ENCODE measurements around the gene CSH1.

- TF ChIP-seq, protein P1, sequence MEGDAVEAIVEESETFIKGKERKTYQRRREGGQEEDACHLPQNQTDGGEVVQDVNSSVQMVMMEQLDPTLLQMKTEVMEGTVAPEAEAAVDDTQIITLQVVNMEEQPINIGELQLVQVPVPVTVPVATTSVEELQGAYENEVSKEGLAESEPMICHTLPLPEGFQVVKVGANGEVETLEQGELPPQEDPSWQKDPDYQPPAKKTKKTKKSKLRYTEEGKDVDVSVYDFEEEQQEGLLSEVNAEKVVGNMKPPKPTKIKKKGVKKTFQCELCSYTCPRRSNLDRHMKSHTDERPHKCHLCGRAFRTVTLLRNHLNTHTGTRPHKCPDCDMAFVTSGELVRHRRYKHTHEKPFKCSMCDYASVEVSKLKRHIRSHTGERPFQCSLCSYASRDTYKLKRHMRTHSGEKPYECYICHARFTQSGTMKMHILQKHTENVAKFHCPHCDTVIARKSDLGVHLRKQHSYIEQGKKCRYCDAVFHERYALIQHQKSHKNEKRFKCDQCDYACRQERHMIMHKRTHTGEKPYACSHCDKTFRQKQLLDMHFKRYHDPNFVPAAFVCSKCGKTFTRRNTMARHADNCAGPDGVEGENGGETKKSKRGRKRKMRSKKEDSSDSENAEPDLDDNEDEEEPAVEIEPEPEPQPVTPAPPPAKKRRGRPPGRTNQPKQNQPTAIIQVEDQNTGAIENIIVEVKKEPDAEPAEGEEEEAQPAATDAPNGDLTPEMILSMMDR (IDR thresholded peaks at IDR 0.05): no peak
- TF ChIP-seq POLR2A (IDR thresholded peaks at IDR 0.05): no peak
Measured at GRCh38 chr17:63928966-63929695, 32.8 kb upstream of the CSH1 start.
